HG03103 (cell line): ENCODE results near the gene GH1.
"Not testable (repeated sequence)": the region's sequence is repeated elsewhere in the genome, so short reads cannot be mapped to it uniquely, and the experiment has no call there.

Experiments
- ATAC-seq: cut with Tn5 transposase; IDR thresholded peaks from one replicate; pipeline ENCODE4 v1.9.1; 2021; ENCODE audit warnings: low read depth; ENCODE audit not compliant: unreplicated experiment

The GH1 gene

DNA sequence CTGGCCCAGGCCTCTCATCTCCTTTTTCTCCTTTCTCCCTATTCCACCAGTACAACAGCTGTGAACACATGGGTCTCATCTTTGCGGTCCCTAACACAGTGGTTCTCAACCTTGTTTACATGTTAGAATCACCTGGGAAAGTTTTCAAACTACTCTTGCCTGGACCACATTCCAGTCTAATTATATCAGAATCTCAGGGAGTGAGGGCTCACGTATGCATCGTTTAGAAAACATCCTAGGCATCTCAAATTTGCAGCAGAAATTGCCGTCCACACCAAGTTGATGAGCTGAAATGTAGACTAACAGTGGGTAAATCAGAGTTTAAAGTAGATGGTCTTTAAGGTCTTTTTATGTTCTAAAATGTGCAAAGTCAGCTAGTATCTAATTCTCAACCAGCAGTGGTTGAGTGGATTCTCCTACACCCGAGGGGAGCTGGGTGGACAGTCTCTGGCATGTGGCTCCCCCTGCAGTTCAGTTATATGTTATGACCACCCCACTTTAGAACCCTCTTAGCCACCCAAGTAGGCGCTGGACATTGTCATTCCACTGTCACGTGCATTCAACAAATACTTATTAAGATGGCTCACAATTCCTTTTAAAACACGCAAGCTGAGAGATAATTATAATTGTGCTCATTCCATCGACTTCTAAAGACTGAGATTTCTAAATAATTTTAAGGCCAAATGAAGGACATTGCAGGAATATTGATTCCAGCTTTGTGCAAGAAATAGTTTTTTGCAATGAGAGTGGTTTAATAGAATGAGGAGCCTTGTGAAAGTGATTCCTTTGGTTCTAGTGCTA lies 48.9 kb downstream of the GH1 start:
- not testable (repeated sequence) for ATAC-seq
